Testis (tissue), 3 donors: ENCODE results near the gene BUD13. TPM values are rescaled to one million over a fixed set of nuclear protein-coding genes. Genes with fewer than 3 reads are reported as not detected.

Experiments used
- DNase-seq: peaks from one replicate; pipeline ENCODE4 v3.0.0-alpha.2; 2019
- H3K27ac ChIP-seq, 2 donors: fragments of 200-600 bp; sonication (generic); one replicate each; pipeline ENCODE4 v1.5.1; 2019
- H3K27me3 ChIP-seq: fragments of 200-600 bp; sonication (generic); one replicate; pipeline ENCODE4 v1.5.1; 2019
- H3K36me3 ChIP-seq: fragments of 200-600 bp; sonication (generic); one replicate; pipeline ENCODE4 v1.5.1; 2017; ENCODE audit warnings: low read depth; ENCODE audit errors: missing control alignments
- H3K4me1 ChIP-seq: fragments of 200-600 bp; sonication (generic); one replicate; pipeline ENCODE4 v1.5.1; 2019
- H3K4me3 ChIP-seq, 2 donors: fragments of 200-600 bp; sonication (generic); one replicate each; pipeline ENCODE4 v1.5.1; 2017 to 2019
- H3K9me3 ChIP-seq: fragments of 200-600 bp; sonication (generic); one replicate; pipeline ENCODE4 v1.5.1; 2017
- POLR2A ChIP-seq: fragments of 450-650 bp; IDR thresholded peaks from one replicate; pipeline ENCODE4 v1.6.1; 2017; ENCODE audit warnings: antibody characterized with exemption, mild to moderate bottlenecking, moderate library complexity
- WGBS, 2 donors: methylation state at CpG; one replicate each; pipeline ENCODE4 v1.1.5; 2018; 5-methylcytosine and 5-hydroxymethylcytosine counted together
- intact Hi-C: fragments of 100-400 bp; cut with DNase I; formaldehyde crosslinking; loops from one replicate; pipeline ENCODE4 v1.15.1; 2023; ENCODE audit warnings: low total_unique reads
- polyA plus RNA-seq: library from polyadenylated mRNA; stranded (reverse); fragments of 350-450 nt; fragmentation: Illumina TruSeq; extraction: RNeasy Lipid Tissue Mini Kit (QIAGEN cat#74804); gene quantifications from one replicate; pipeline ENCODE4 v1.2.3, GENCODE V29; 2014; ENCODE audit warnings: low read depth, low replicate concordance; ENCODE audit not compliant: insufficient read depth
- total RNA-seq, 2 donors: library from RNA; depleted of rRNA; stranded (reverse); fragments of >200 nt; gene quantifications; one replicate each; pipeline ENCODE4 v1.2.3, GENCODE V29; 2016
- TF ChIP-seq, protein P1 (sequence below), 3 experiments: fragments of 450-650 bp in 2 of 3; fragments of 200-600 bp in 1 of 3; sonication (generic) in 1 of 3; IDR thresholded peaks; one replicate each; pipeline ENCODE4 v1.5.1; 2016 to 2019; ENCODE audit warnings: antibody characterized with exemption in 3 of 3, mild to moderate bottlenecking in 2 of 3, moderate library complexity in 1 of 3

The BUD13 gene
- total and polyA plus RNA-seq, 3 donors from 2014 or later = 25.9 to 47.2 (median 32.0) TPM

GRCh38 chr11:116792869-116793771 lies 20.3 kb upstream of the BUD13 start:
- Histone ChIP-seq H3K4me3 (no peak overlapping the region), H3K27me3 (no peaks in the 10 kb centered on the region), H3K27ac (no peak overlapping the region), H3K9me3 (no peaks in the 10 kb centered on the region), H3K36me3 (no peaks in the 10 kb centered on the region), H3K4me1 (peaks cover 11% of the 10 kb centered on the region)
- intact Hi-C loops = loop anchor here (5.0 kb wide), 1 partner anchor 314 kb away; no protein-coding TSS in a partner anchor
- no peak for TF ChIP-seq POLR2A
- TF ChIP-seq, protein P1, sequence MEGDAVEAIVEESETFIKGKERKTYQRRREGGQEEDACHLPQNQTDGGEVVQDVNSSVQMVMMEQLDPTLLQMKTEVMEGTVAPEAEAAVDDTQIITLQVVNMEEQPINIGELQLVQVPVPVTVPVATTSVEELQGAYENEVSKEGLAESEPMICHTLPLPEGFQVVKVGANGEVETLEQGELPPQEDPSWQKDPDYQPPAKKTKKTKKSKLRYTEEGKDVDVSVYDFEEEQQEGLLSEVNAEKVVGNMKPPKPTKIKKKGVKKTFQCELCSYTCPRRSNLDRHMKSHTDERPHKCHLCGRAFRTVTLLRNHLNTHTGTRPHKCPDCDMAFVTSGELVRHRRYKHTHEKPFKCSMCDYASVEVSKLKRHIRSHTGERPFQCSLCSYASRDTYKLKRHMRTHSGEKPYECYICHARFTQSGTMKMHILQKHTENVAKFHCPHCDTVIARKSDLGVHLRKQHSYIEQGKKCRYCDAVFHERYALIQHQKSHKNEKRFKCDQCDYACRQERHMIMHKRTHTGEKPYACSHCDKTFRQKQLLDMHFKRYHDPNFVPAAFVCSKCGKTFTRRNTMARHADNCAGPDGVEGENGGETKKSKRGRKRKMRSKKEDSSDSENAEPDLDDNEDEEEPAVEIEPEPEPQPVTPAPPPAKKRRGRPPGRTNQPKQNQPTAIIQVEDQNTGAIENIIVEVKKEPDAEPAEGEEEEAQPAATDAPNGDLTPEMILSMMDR (IDR thresholded peaks at IDR 0.05) = no peak
- DNase-seq = no peak
- WGBS, 2 donors = 64 to 65% methylated on average over 8 of the region's 8 CpGs

GRCh38 chr11:116792144-116792868 lies 19.5 kb upstream of the BUD13 start:
- DNase-seq = no peak
- H3K4me1 ChIP-seq = peaks cover 11% of the 10 kb centered on the region
- TF ChIP-seq POLR2A = no peak
- TF ChIP-seq, protein P1 (IDR thresholded peaks at IDR 0.05) = no peak
- H3K4me3 ChIP-seq = no peak overlapping the region
- WGBS, 2 donors = 79 to 81% methylated on average over 6 to 8 of the region's 8 CpGs
- H3K36me3 ChIP-seq = no peaks in the 10 kb centered on the region
- intact Hi-C loops = loop anchor here (5.0 kb wide), 1 partner anchor 315 kb away; no protein-coding TSS in a partner anchor
- no peak overlapping the region for H3K27ac ChIP-seq
- no peaks in the 10 kb centered on the region for H3K9me3 ChIP-seq
- no peaks in the 10 kb centered on the region for H3K27me3 ChIP-seq

DNA sequence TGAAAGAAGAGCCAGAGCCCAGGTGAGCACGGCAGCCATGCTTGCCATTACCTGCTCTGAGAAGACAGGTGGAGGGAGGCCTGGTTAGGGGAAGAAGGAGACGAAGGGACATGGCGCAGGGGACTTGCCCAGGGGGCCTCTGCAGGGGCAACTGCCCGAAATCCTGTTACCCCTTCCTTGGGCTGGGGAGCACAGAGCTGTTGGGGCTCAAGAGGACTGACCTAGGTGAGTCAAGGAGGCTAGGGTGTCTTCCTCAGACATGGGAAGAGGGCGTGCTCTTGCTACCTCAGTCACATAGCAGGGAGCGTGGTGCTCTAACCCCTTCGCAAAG lies 19.0 kb upstream of the BUD13 start, which contains the start of gene APOA5:
APOA5 (minus strand) TSS at position 67 of the 331 bp plus-strand sequence; CDS start at position 48, 19 bp downstream.
- Histone ChIP-seq H3K27me3 (no peaks in the 10 kb centered on the region), H3K9me3 (no peaks in the 10 kb centered on the region), H3K36me3 (no peaks in the 10 kb centered on the region), H3K4me1 (peaks cover 11% of the 10 kb centered on the region), H3K27ac (no peak within 1 kb of the TSS), H3K4me3 (no peak within 1 kb of the TSS)
- TF ChIP-seq POLR2A = no peak
- TF ChIP-seq, protein P1 (IDR thresholded peaks at IDR 0.05) = no peak
- intact Hi-C loops = loop anchor here (5.0 kb wide), 1 partner anchor 316 kb away; no protein-coding TSS in a partner anchor
- DNase-seq = no peak
- WGBS, 2 donors = 80 to 88% methylated on average over 5 to 7 of the region's 7 CpGs

GRCh38 chr11:116791002-116791812 lies 18.4 kb upstream of the BUD13 start:
- Histone ChIP-seq H3K9me3 (no peaks in the 10 kb centered on the region), H3K4me3 (no peak overlapping the region), H3K4me1 (peaks cover 11% of the 10 kb centered on the region), H3K36me3 (no peaks in the 10 kb centered on the region), H3K27me3 (no peaks in the 10 kb centered on the region), H3K27ac (no peak overlapping the region)
- TF ChIP-seq, protein P1 (IDR thresholded peaks at IDR 0.05) = peak; percentile 90 to 93 (median 92)
- no peak for TF ChIP-seq POLR2A
- WGBS, 2 donors = 10 to 21% methylated on average over 15 to 31 of the region's 31 CpGs
- intact Hi-C loops = loop anchor here (5.0 kb wide), 1 partner anchor 316 kb away; no protein-coding TSS in a partner anchor
- DNase-seq = peak; percentile 89
